ENCODE measurements around the gene SCFD2. TPM values are rescaled to one million over a fixed set of nuclear protein-coding genes. Genes with fewer than 3 reads are reported as not detected.

The SCFD2 gene
- total and polyA plus RNA-seq, 2 donors (not counting 3 experiments of a cell fraction or from before 2014, with no cell fraction given) = 12.3 to 22.8 TPM

- Histone ChIP-seq H3K4me3 (replicated peaks in 1 of 3; ENCODE audit: insufficient read depth in 1 of 3, low read depth in 1 of 3, low read length in 3 of 3) (no peak overlapping the region), H3K79me2 (ENCODE audit: control insufficient read depth, insufficient read depth, low read length) (no peaks in the 10 kb centered on the region), H2AFZ (ENCODE audit: low read depth, low read length) (no peak overlapping the region), H3K4me2 (ENCODE audit: insufficient read depth, low read length) (no peak overlapping the region), H3K27ac (ENCODE audit: insufficient read depth, low read depth, low read length) (no peak overlapping the region), H3K9me3 (replicated peaks; ENCODE audit: control insufficient read depth, insufficient read depth, low read length) (no peaks in the 10 kb centered on the region), H3K36me3 (ENCODE audit: control insufficient read depth in 2 of 2, extremely low read depth in 1 of 2, insufficient read depth in 2 of 2, low read length in 2 of 2) (no peaks in the 10 kb centered on the region), H3K9ac (replicated peaks; ENCODE audit: extremely low read depth, insufficient read depth, low read length) (no peak overlapping the region), H4K20me1 (replicated peaks; ENCODE audit: control insufficient read depth, extremely low read depth, insufficient read depth, low read length) (no peaks in the 10 kb centered on the region), H3K9me1 (replicated peaks; ENCODE audit: control insufficient read depth, extremely low read depth, insufficient read depth, low read length) (no peaks in the 10 kb centered on the region), H3K4me1 (ENCODE audit: control insufficient read depth, extremely low read depth, insufficient read depth, low read length) (no peaks in the 10 kb centered on the region), H3K27me3 (ENCODE audit: control insufficient read depth in 2 of 2, insufficient read depth in 2 of 2, low read length in 2 of 2) (no peaks in the 10 kb centered on the region)
- intact Hi-C loops (cut with micrococcal nuclease) (no loop called here), dilution Hi-C loops (cut with MboI; ENCODE audit: extremely low pct_ligation_motif_present, low sequenced_read_pairs) (no loop called here)
- TF ChIP-seq JUN (IDR thresholded peaks at IDR 0.05; ENCODE audit: borderline replicate concordance, insufficient read depth, insufficient read length, low read depth) (no peak), CTCF (IDR thresholded peaks at IDR 0.05; ENCODE audit: extremely low read depth in 1 of 2, insufficient read depth in 1 of 2, low read depth in 1 of 2, low read length in 2 of 2) (no peak), GATA2 (IDR thresholded peaks at IDR 0.05; ENCODE audit: insufficient read depth, insufficient read length, low read depth, low read length) (no peak), EZH2 (IDR thresholded peaks at IDR 0.05; ENCODE audit: borderline replicate concordance, low read depth, low read length, severe bottlenecking) (no peak), POLR2AphosphoS5 (IDR thresholded peaks at IDR 0.05; ENCODE audit: insufficient read depth, low read depth, low read length) (no peak), FOS (IDR thresholded peaks at IDR 0.05; ENCODE audit: borderline replicate concordance, insufficient read depth, low read length) (no peak), POLR2A (IDR thresholded peaks at IDR 0.05; ENCODE audit: low read depth, low read length) (no peak), MAX (IDR thresholded peaks at IDR 0.05; ENCODE audit: insufficient read depth, insufficient read length) (no peak), MYC (IDR thresholded peaks at IDR 0.05; ENCODE audit: low read depth, low read length) (no peak)
- ChIA-PET CTCF (interaction anchor here (1.0 to 1.3 kb wide), 2 partner anchors 8 to 20 kb away, joined by 3 read pairs; no protein-coding TSS in a partner anchor), POLR2A (interaction anchor here (0.5 kb wide), 1 partner anchor 83 kb away, joined by 7 read pairs; no protein-coding TSS in a partner anchor)
- no TSS peak for BruUV-seq (replicated peaks)
- FAIRE-seq (no peak), DNase-seq (ENCODE audit: low read depth, low spot score) (no peak)
Observed at GRCh38 chr4:53044651-53044960, 321.3 kb downstream of the SCFD2 start.
